Motor neuron (in vitro differentiated cells): ENCODE results near the gene TACSTD2. TPM values are rescaled to one million over a fixed set of nuclear protein-coding genes. Genes with fewer than 3 reads are reported as not detected.
"Not testable (repeated sequence)": the region's sequence is repeated elsewhere in the genome, so short reads cannot be mapped to it uniquely, and the experiment has no call there.

Source experiments
- ATAC-seq, 8 experiments: fragments of 200-7000 bp; cut with Tn5 transposase; replicated peaks in 6 of 8; 2 replicates each; pipeline ENCODE4 v1.8.0; 2021; ENCODE audit warnings: mild to moderate bottlenecking in 8 of 8, moderate library complexity in 8 of 8
- H3K27ac ChIP-seq, 2 donors: fragments of 250-450 bp; sonication (Bioruptor Pico); 2 replicates each; pipeline ENCODE4 v1.9.0; 2021; ENCODE audit warnings: antibody characterized with exemption in 2 of 2, mild to moderate bottlenecking in 2 of 2, moderate library complexity in 1 of 2
- H3K4me1 ChIP-seq, 2 donors: fragments of 250-450 bp; sonication (Bioruptor Pico); replicated peaks in 1 of 2; 2 replicates each; pipeline ENCODE4 v1.6.1; 2021; ENCODE audit warnings: antibody characterized with exemption in 2 of 2, mild to moderate bottlenecking in 2 of 2, moderate library complexity in 1 of 2
- H3K4me3 ChIP-seq, 5 donors: fragments of 250-450 bp; sonication (Bioruptor Pico); 2 replicates each; pipeline ENCODE4 v1.9.0; 2021; ENCODE audit warnings: antibody characterized with exemption in 5 of 5, mild to moderate bottlenecking in 5 of 5, moderate library complexity in 4 of 5
- WGBS, 10 experiments: fragments of 450-650 bp; shearing (Covaris generic); methylation state at CpG; one replicate each; pipeline ENCODE4 v1.0.0; 2022; 5-methylcytosine and 5-hydroxymethylcytosine counted together
- in situ Hi-C, 9 experiments: fragments of 400-800 bp; cut with MboI; loops; one replicate each; pipeline ENCODE4 v1.15.0; 2021; ENCODE audit warnings: low sequenced_read_pairs in 9 of 9, low pct_unique_long_range_greater_than_20kb in 2 of 9; ENCODE audit not compliant: unreplicated experiment in 9 of 9
- total RNA-seq, 8 experiments: library from RNA; unstranded; fragments of 300-600 nt; gene quantifications; 2 replicates each; pipeline versions ENCODE4 v1.2.3 to v1.2.4, GENCODE V29; 2022

Gene TACSTD2
- total RNA-seq, 8 experiments from 2014 or later: 0.05 to 0.90 (median 0.21) TPM; not detected in 3

DNA sequence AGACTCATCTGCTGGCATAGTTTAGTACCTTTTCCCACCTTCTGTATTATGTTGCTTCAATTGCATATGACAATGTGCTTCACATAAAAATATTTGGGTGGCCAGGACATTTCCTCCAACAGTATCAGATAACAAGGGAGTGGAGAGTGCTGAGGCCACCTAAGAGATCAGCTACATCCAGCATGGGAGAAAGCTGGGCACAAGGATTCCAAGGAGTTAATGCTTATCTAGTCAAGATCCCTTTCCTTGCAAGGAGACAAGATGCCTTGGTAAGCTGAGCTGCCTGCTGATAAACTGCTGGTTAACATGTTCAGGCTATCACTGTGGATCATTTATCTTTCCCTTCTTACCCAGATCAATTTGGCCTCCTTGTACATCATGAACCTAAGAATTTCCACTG, 5.4 kb downstream of the TACSTD2 start:
- H3K27ac ChIP-seq: no peak overlapping the region
- peaks cover 17 to 26% of the 10 kb centered on the region in 2 donors for H3K4me1 ChIP-seq
- in situ Hi-C loops: loop anchor here in 2 of 9 experiments (25.0 kb wide), 1 partner anchor 1734 kb away; no protein-coding TSS in a partner anchor
- H3K4me3 ChIP-seq: no peak overlapping the region
- no peak for ATAC-seq

DNA sequence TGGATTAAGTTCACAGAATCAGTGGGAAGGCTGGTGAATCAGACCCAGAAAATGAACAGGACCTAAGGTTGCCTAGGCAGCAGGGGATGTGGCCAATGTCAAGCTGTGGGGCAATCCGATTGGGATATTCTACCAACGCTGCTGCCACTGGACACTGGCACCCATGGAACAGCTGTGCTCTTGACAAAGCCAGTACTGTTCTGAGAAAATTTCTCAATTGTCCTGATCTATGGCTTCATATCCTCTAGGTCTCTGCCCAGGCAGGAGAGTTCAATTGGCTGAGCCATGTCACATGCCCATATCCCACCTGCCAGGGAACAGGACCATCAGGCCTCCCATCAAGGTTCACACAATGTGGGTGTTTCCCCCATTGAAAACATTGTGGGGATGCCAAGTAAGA, 6.2 kb downstream of the TACSTD2 start:
- Histone ChIP-seq H3K4me3 (no peak overlapping the region), H3K4me1 (peaks cover 17 to 26% of the 10 kb centered on the region in 2 donors), H3K27ac (no peak overlapping the region)
- WGBS, 10 experiments: 83 to 100% (median 93%) methylated on average over 1 to 2 of the region's 2 CpGs; no CpG with 5 or more reads in 4 of the 10 experiments
- in situ Hi-C loops: loop anchor here in 2 of 9 experiments (25.0 kb wide), 1 partner anchor 1734 kb away; no protein-coding TSS in a partner anchor
- ATAC-seq: no peak

- H3K4me1 ChIP-seq: peaks cover 17 to 26% of the 10 kb centered on the region in 2 donors
- no peak overlapping the region for H3K4me3 ChIP-seq
- ATAC-seq: no peak
- H3K27ac ChIP-seq: no peak overlapping the region
- in situ Hi-C loops: loop anchor here in 2 of 9 experiments (25.0 kb wide), 1 partner anchor 1733 kb away; no protein-coding TSS in a partner anchor
Measured at GRCh38 chr1:58570094-58570493, 7.0 kb downstream of the TACSTD2 start.

DNA sequence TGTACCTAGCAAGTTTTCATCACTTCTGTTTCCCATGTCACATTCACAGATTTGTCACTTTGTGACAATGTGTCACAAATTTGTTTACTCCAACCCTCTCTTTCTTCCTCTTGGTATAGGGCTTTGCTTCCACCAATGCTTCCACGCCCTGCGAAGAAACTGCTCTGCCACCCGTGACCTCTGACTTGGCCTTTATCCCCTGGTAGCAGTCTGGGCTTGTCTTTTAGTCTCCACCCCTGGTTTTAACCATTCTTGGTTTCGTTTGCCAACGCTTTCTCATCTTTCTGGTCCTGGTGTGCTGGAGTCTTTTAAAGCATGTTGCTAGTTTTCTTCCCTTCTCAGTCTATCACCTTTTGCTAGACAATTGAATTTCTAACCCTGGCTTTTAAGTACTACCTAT, 8.1 kb downstream of the TACSTD2 start:
- 0 to 92% (median 80%) methylated on average over 2 to 5 of the region's 5 CpGs; no CpG with 5 or more reads in 1 of the 10 experiments for WGBS, 10 experiments
- in situ Hi-C loops: loop anchor here in 2 of 9 experiments (25.0 kb wide), 1 partner anchor 1732 kb away; no protein-coding TSS in a partner anchor
- Histone ChIP-seq H3K4me1 (peaks cover 17 to 25% of the 10 kb centered on the region in 2 donors), H3K4me3 (no peak overlapping the region), H3K27ac (no peak overlapping the region)
- ATAC-seq: no peak

- in situ Hi-C loops: loop anchor here in 2 of 9 experiments (25.0 kb wide), 1 partner anchor 1731 kb away; no protein-coding TSS in a partner anchor
- Histone ChIP-seq H3K27ac (no peak overlapping the region), H3K4me3 (no peak overlapping the region), H3K4me1 (peaks cover 15 to 20% of the 10 kb centered on the region in 2 donors)
- WGBS, 10 experiments: 0 to 82% (median 70%) methylated on average over 1 to 4 of the region's 4 CpGs; no CpG with 5 or more reads in 1 of the 10 experiments
- ATAC-seq: no peak
Measured at GRCh38 chr1:58568271-58568860, 8.7 kb downstream of the TACSTD2 start.

- ATAC-seq: no peak
- in situ Hi-C loops: loop anchor here in 2 of 9 experiments (25.0 kb wide), 1 partner anchor 1729 kb away; no protein-coding TSS in a partner anchor
- Histone ChIP-seq H3K4me3 (no peak overlapping the region), H3K4me1 (peaks cover under 1 to 1% of the 10 kb centered on the region in 2 donors), H3K27ac (no peak overlapping the region)
- 50 to 100% (median 77%) methylated on average over 1 to 3 of the region's 3 CpGs for WGBS, 10 experiments
Measured at GRCh38 chr1:58566339-58566738, 10.7 kb downstream of the TACSTD2 start.

- no CpG with 5 or more reads among the region's 1 CpG for WGBS, 10 experiments
- not testable (repeated sequence) for ATAC-seq, H3K4me1 ChIP-seq, H3K4me3 ChIP-seq, H3K27ac ChIP-seq
- in situ Hi-C loops: loop anchor here in 2 of 9 experiments (25.0 kb wide), 1 partner anchor 1726 kb away; no protein-coding TSS in a partner anchor
Measured at GRCh38 chr1:58563715-58564114, 13.3 kb downstream of the TACSTD2 start.

- ATAC-seq: no peak
- no peaks in the 10 kb centered on the region for H3K4me1 ChIP-seq
- H3K27ac ChIP-seq: no peak overlapping the region
- in situ Hi-C loops: loop anchor here in 2 of 9 experiments (25.0 kb wide), 1 partner anchor 1724 kb away; no protein-coding TSS in a partner anchor
- 33 to 100% (median 74%) methylated on average over 1 to 6 of the region's 6 CpGs for WGBS, 10 experiments
- no peak overlapping the region for H3K4me3 ChIP-seq
Measured at GRCh38 chr1:58561633-58562032, 15.4 kb downstream of the TACSTD2 start.

DNA sequence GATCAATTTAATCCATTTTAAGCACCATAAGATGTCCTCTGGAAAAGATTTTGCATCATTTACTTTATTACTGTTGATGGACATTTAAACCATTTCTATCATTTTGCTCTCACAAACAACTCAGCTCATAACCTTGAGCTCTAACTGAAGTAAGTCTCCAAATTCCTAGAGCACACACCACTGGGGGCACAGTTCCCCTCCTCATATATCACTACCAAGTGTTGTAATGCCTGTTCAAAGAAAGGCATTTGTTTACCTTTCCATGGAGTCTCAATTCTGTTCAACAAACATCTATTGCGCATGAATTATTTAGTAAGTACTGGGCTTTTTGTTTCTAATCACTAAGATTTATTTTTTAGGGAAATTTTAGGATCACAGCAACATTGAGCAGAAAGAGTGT, 21.7 kb downstream of the TACSTD2 start:
- no peak for ATAC-seq
- WGBS, 10 experiments: 75 to 100% (median 100%) methylated on average over 1 of the region's 1 CpG; no CpG with 5 or more reads in 1 of the 10 experiments
- no peak overlapping the region for H3K27ac ChIP-seq
- no peak overlapping the region for H3K4me3 ChIP-seq
- H3K4me1 ChIP-seq: no peaks in the 10 kb centered on the region
- in situ Hi-C loops: loop anchor here in 2 of 9 experiments (25.0 kb wide), 1 partner anchor 1718 kb away; no protein-coding TSS in a partner anchor

GRCh38 chr1:58551186-58552140, 25.6 kb downstream of the TACSTD2 start:
- ATAC-seq: no peak
- no peak overlapping the region for H3K27ac ChIP-seq
- no peak overlapping the region for H3K4me3 ChIP-seq
- 0 to 86% (median 65%) methylated on average over 1 to 9 of the region's 9 CpGs; no CpG with 5 or more reads in 3 of the 10 experiments for WGBS, 10 experiments
- in situ Hi-C loops: loop anchor here in 2 of 9 experiments (25.0 kb wide), 1 partner anchor 1714 kb away; no protein-coding TSS in a partner anchor
- no peaks in the 10 kb centered on the region for H3K4me1 ChIP-seq

DNA sequence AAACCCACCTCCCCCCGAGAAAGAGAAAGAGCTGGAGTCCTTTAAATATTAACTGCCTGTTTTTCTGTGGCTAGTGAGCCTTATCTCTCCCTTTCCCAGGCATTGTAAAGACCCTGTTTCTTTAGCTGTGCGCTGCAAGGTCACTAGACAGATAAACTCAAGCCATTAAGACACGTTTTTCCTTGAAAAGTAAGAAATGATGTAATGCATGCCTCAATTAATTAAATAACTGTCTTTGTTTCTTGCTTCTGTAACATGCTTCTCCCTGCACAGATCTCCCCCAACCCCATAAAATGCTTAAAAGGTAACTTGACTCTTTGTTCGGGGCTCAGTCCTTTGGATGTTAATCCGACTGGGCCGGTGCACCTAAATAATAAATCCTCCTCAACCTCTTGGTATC, 27.8 kb downstream of the TACSTD2 start:
- in situ Hi-C loops: loop anchor here in 2 of 9 experiments (25.0 kb wide), 2 partner anchors 1137 to 1213 kb away; partner anchors contain the start of gene DAB1 (in 1 of the 2)
- H3K27ac ChIP-seq, H3K4me3 ChIP-seq, ATAC-seq, H3K4me1 ChIP-seq: not testable (repeated sequence)
- 19 to 72% (median 58%) methylated on average over 3 to 6 of the region's 6 CpGs; no CpG with 5 or more reads in 2 of the 10 experiments for WGBS, 10 experiments

DNA sequence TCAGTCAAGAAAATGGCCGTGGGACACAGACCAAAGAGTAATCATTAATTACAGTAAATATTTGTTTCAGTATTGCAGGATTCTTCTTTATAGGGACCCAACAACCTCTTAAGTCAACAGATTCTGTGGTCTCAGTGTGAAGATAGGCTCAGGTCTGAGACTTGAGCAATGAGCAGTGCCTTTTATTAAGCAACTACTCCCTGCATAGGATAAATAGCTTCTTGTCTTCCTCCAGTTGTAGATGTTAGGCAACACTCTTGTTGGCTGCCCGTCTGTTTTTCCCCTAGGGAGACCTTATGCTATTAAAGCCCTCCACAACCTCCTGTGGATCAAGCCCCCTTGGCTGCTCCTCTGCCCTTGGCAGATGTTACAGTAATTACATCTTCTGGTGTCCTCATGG, 28.7 kb downstream of the TACSTD2 start:
- no peak overlapping the region for H3K27ac ChIP-seq
- no peak overlapping the region for H3K4me3 ChIP-seq
- peaks cover 5 to 8% of the 10 kb centered on the region in 2 donors for H3K4me1 ChIP-seq
- WGBS, 10 experiments: 0 to 100% (median 92%) methylated on average over 1 to 2 of the region's 2 CpGs; no CpG with 5 or more reads in 3 of the 10 experiments
- no peak for ATAC-seq
- in situ Hi-C loops: loop anchor here in 2 of 9 experiments (25.0 kb wide), 2 partner anchors 1136 to 1214 kb away; partner anchors contain the start of gene DAB1 (in 1 of the 2)
